Activated effector memory CD4-positive, alpha-beta T cell treated with anti-CD3 and anti-CD28 coated beads, Interleukin-2, amount 50 U/mL, for 16 hours (primary cell): ENCODE measurements around the gene FADD.
"Not testable (repeated sequence)": the region's sequence is repeated elsewhere in the genome, so short reads cannot be mapped to it uniquely, and the experiment has no call there.

ENCODE experiments used
- DNase-seq: peaks from one replicate; pipeline ENCODE4 v3.0.0-alpha.2; 2020

The FADD gene

GRCh38 chr11:70183032-70183431 is 20.1 kb upstream of the FADD start:
- DNase-seq, result no peak

- no peak for DNase-seq
These were observed 19.5 kb upstream of the FADD start for GRCh38 chr11:70183483-70184176.

- DNase-seq, result no peak
These were observed 18.7 kb upstream of the FADD start for GRCh38 chr11:70184396-70184795.

- DNase-seq, result no peak
These were observed 17.6 kb upstream of the FADD start for GRCh38 chr11:70185348-70186055.

GRCh38 chr11:70186420-70186819 is 16.7 kb upstream of the FADD start:
- no peak for DNase-seq

- no peak for DNase-seq
These were observed 16.2 kb upstream of the FADD start for GRCh38 chr11:70186936-70187335.

GRCh38 chr11:70187771-70188170 is 15.3 kb upstream of the FADD start:
- no peak for DNase-seq

GRCh38 chr11:70189622-70190021 is 13.5 kb upstream of the FADD start:
- DNase-seq, result no peak

- DNase-seq, result peak; percentile 81
These were observed 11.5 kb upstream of the FADD start for GRCh38 chr11:70191495-70192140.

GRCh38 chr11:70192666-70193410 is 10.3 kb upstream of the FADD start:
- no peak for DNase-seq

- no peak for DNase-seq
These were observed 9.4 kb upstream of the FADD start for GRCh38 chr11:70193411-70194292.

GRCh38 chr11:70194792-70195791 is 8.0 kb upstream of the FADD start:
- no peak for DNase-seq

GRCh38 chr11:70200212-70200844 is 2.8 kb upstream of the FADD start:
- no peak for DNase-seq

- DNase-seq, result not testable (repeated sequence)
These were observed 2.0 kb upstream of the FADD start for GRCh38 chr11:70201047-70201446.

GRCh38 chr11:70201882-70202861 is 924 bp upstream of the FADD start:
- no peak for DNase-seq

GRCh38 chr11:70203751-70204465 is 812 bp downstream of the FADD start:
- peak; percentile 94 for DNase-seq

- no peak for DNase-seq
These were observed 1.3 kb downstream of the FADD start for GRCh38 chr11:70204466-70204799.

GRCh38 chr11:70205049-70205725 is 2.1 kb downstream of the FADD start:
- no peak for DNase-seq
